ENCODE results near the gene VPREB3. TPM values are rescaled to one million over a fixed set of nuclear protein-coding genes. Genes with fewer than 3 reads are reported as not detected.

Gene VPREB3, protein sequence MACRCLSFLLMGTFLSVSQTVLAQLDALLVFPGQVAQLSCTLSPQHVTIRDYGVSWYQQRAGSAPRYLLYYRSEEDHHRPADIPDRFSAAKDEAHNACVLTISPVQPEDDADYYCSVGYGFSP
- total RNA-seq, result under 1 TPM in 1 of 2 experiments, not detected in 1; 0.80 TPM

DNA sequence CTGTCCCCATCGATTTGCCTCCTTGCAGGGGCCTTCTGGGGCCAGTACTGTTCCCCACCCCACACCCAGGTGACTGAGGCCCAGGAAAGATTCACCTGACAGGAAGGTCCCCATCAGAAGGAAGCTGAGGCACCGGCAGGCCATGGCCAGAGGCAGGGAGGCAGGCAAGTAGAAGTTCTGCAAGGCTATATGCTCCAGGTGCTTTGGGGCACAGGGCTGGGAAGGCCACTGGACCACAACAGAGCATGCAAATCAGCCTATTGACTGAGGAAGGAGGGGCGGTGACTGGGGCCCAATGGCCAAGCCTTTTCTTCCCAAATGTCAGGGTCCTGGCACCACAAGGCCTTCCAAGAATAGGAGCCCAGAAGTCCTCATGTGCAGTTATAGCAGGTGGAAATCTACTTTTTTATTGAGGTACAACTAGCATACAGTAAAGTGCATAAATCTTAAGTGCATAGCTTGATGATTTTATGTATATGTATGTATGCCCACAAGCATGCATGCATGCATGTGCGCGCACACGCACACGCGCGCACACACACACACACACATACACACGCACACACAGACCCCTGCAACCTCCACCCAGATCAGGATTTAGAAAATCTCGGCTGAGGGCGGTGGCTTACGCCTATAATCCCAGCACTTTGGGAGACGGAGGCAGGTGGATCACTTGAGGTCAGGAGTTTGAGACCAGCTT is at the start of gene VPREB3:
Gene VPREB3, minus strand, starts transcription at position 206 of the 700 bp plus-strand sequence. Its CDS starts 62 bp downstream, at position 144.
- no peaks in the 10 kb centered on the region for H3K9me3 Mint-ChIP-seq (ENCODE audit: low read depth)
- POLR2A ChIA-PET, result no interaction called here
- H3K27me3 Mint-ChIP-seq, result peaks cover 2% of the 10 kb centered on the region
- CTCF ChIA-PET, result interaction anchor here (0.6 to 1.1 kb wide), 5 partner anchors 32 to 286 kb away, joined by 3 read pairs; no protein-coding TSS in a partner anchor
- DNase-seq, result no peak
- H3K27ac Mint-ChIP-seq, result no peak within 1 kb of the TSS
- H3K4me3 Mint-ChIP-seq, result no peak within 1 kb of the TSS
- no peak for ATAC-seq
- H3K36me3 Mint-ChIP-seq (ENCODE audit: low read depth), result no peaks in the 10 kb centered on the region
- intact Hi-C loops (cut with DNase I, micrococcal nuclease), result loop anchor here (5.0 kb wide), 2 partner anchors 47 to 212 kb away; no protein-coding TSS in a partner anchor
- peaks cover 11% of the 10 kb centered on the region for H3K4me1 Mint-ChIP-seq

- Mint-ChIP-seq H3K27me3 (no peaks in the 10 kb centered on the region), H3K4me1 (no peaks in the 10 kb centered on the region), H3K27ac (no peak overlapping the region), H3K4me3 (no peak overlapping the region), H3K9me3 (ENCODE audit: low read depth) (no peaks in the 10 kb centered on the region), H3K36me3 (ENCODE audit: low read depth) (peaks cover 51% of the 10 kb centered on the region)
- intact Hi-C loops (cut with DNase I, micrococcal nuclease), result no loop called here
- ChIA-PET CTCF (no interaction called here), POLR2A (no interaction called here)
- no peak for ATAC-seq
- DNase-seq, result no peak
Observed at GRCh38 chr22:23803001-23803819, 49.0 kb upstream of the VPREB3 start.

GRCh38 chr22:23801886-23802377 is 47.7 kb upstream of the VPREB3 start:
- no peak for ATAC-seq
- no peaks in the 10 kb centered on the region for H3K9me3 Mint-ChIP-seq (ENCODE audit: low read depth)
- no peak overlapping the region for H3K4me3 Mint-ChIP-seq
- no peak overlapping the region for H3K27ac Mint-ChIP-seq
- intact Hi-C loops (cut with DNase I, micrococcal nuclease), result loop anchor here in 1 of 2 experiments (1.0 kb wide), 1 partner anchor 7 kb away; no protein-coding TSS in a partner anchor
- no peak for DNase-seq
- POLR2A ChIA-PET, result no interaction called here
- H3K36me3 Mint-ChIP-seq (ENCODE audit: low read depth), result peaks cover 51% of the 10 kb centered on the region
- no peaks in the 10 kb centered on the region for H3K27me3 Mint-ChIP-seq
- CTCF ChIA-PET, result interaction anchor here (1.0 kb wide), 1 partner anchor 10 kb away, joined by 3 read pairs; no protein-coding TSS in a partner anchor
- H3K4me1 Mint-ChIP-seq, result no peaks in the 10 kb centered on the region

DNA sequence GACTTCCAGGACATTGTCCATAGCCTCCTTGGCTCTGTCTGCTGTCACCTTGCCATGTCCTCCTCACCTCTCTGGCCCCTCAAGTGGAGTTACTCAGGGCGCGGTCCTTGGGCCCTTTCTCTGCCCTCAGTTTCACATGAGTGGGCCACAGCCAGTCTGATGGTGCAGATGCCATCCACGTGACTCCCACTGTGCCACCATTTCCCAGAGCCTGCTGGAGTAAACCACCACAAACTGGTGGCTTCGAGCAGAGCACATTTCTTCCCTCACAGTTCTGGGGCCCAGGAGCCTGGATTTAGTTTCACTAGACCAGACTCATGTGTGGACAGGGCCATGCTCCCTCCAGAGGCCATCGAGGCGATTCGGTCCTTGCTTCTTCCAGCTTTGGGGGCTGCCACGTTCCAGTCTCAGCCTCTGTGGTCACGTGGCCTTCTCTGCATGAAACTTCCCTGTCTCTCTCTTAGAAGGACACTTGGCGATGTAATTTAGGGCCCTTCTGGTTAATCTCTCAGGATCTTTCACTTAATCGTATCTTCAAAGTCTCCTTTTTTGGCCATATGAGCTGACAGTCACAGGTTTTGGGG is 47.1 kb upstream of the VPREB3 start:
- Mint-ChIP-seq H3K4me3 (no peak overlapping the region), H3K27me3 (no peaks in the 10 kb centered on the region), H3K36me3 (ENCODE audit: low read depth) (peaks cover 55% of the 10 kb centered on the region), H3K9me3 (ENCODE audit: low read depth) (no peaks in the 10 kb centered on the region), H3K27ac (no peak overlapping the region), H3K4me1 (no peaks in the 10 kb centered on the region)
- no peak for ATAC-seq
- intact Hi-C loops (cut with DNase I, micrococcal nuclease), result loop anchor here in 1 of 2 experiments (1.0 kb wide), 1 partner anchor 8 kb away; no protein-coding TSS in a partner anchor
- no peak for DNase-seq
- ChIA-PET POLR2A (no interaction called here), CTCF (interaction anchor here (1.0 kb wide), 1 partner anchor 11 kb away, joined by 3 read pairs; no protein-coding TSS in a partner anchor)

DNA sequence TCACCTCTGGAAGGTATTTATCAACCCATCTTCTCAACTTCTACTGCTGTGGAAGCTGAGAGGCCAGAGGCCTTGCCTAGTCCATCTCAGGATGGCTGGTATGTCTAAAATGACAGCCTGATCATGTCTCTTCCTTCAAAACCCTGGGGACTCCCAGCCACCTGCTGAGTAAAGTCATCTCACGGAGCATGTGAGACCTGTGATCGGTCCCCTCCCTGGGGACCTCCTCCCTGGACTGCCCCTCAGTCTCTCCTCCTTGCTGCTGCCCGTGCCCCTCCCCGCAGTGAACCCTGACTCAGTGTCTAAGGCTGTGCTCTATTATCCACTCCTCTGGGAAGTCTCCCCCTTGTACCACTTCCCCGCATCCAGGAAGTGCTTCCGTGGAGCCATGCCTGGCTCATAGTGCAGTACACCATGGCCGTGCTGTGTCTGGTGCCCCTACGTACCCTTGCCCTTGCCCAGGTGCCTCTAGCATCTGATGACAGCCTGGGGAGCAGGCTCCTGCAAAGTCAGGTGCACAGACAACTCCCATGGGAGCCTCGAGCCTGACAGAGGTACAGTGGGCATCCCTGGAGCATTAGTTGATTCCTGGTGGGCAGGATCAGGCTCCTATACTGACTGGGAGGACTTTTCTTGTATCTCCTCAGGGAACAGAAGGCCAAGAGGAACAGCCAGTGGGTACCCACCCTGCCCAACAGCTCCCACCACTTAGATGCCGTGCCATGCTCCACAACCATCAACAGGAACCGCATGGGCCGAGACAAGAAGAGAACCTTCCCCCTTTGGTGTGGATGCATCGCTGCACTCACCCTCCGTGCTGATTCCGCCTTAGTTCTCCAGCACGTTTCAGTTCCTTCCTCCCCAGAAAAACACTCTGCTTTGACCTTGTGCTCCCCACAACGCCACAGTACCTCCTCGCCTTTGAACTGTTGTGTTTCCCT is 46.3 kb upstream of the VPREB3 start:
- intact Hi-C loops (cut with DNase I, micrococcal nuclease), result loop anchor here in 1 of 2 experiments (1.0 kb wide), 1 partner anchor 9 kb away; no protein-coding TSS in a partner anchor
- H3K9me3 Mint-ChIP-seq (ENCODE audit: low read depth), result no peaks in the 10 kb centered on the region
- ATAC-seq, result no peak
- H3K4me3 Mint-ChIP-seq, result no peak overlapping the region
- no peaks in the 10 kb centered on the region for H3K4me1 Mint-ChIP-seq
- POLR2A ChIA-PET, result no interaction called here
- no peaks in the 10 kb centered on the region for H3K27me3 Mint-ChIP-seq
- H3K27ac Mint-ChIP-seq, result peak overlapping the region; percentile 8
- DNase-seq, result no peak
- peaks cover 57% of the 10 kb centered on the region for H3K36me3 Mint-ChIP-seq (ENCODE audit: low read depth)
- CTCF ChIA-PET, result no interaction called here

GRCh38 chr22:23796461-23796860 is 42.2 kb upstream of the VPREB3 start:
- Mint-ChIP-seq H3K27ac (no peak overlapping the region), H3K4me3 (no peak overlapping the region), H3K36me3 (ENCODE audit: low read depth) (peaks cover 41% of the 10 kb centered on the region), H3K9me3 (ENCODE audit: low read depth) (no peaks in the 10 kb centered on the region), H3K4me1 (no peaks in the 10 kb centered on the region), H3K27me3 (no peaks in the 10 kb centered on the region)
- DNase-seq (no peak), ATAC-seq (no peak)
- intact Hi-C loops (cut with DNase I, micrococcal nuclease), result no loop called here
- POLR2A ChIA-PET, result no interaction called here
- CTCF ChIA-PET, result no interaction called here

DNA sequence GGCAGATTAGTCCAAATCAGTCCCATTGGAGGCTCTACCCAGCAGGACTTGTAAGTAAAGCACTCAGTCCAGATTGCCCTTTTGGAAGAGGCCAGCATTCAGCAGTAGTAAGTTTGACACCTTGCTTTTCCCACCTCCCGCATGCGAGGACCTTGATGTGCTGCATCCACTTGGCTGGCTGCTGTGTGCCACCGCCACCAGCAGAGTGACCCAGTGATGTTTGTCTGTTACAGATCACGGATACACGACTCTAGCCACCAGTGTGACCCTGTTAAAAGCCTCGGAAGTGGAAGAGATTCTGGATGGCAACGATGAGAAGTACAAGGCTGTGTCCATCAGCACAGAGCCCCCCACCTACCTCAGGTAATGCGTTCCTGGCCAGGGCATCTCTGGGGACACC is 39.1 kb upstream of the VPREB3 start:
- ATAC-seq (no peak), DNase-seq (no peak)
- intact Hi-C loops (cut with DNase I, micrococcal nuclease), result no loop called here
- Mint-ChIP-seq H3K27me3 (no peaks in the 10 kb centered on the region), H3K4me1 (peaks cover 12% of the 10 kb centered on the region), H3K27ac (no peak overlapping the region), H3K36me3 (ENCODE audit: low read depth) (peaks cover 31% of the 10 kb centered on the region), H3K9me3 (ENCODE audit: low read depth) (no peaks in the 10 kb centered on the region), H3K4me3 (no peak overlapping the region)
- POLR2A ChIA-PET, result interaction anchor here (0.6 kb wide), 1 partner anchor 37 kb away, joined by 3 read pairs; no protein-coding TSS in a partner anchor
- CTCF ChIA-PET, result no interaction called here

- CTCF ChIA-PET, result interaction anchor here (0.6 kb wide), 1 partner anchor 7 kb away, joined by 3 read pairs; no protein-coding TSS in a partner anchor
- DNase-seq, result no peak
- H3K27me3 Mint-ChIP-seq, result no peaks in the 10 kb centered on the region
- peaks cover 29% of the 10 kb centered on the region for H3K36me3 Mint-ChIP-seq (ENCODE audit: low read depth)
- no peak overlapping the region for H3K27ac Mint-ChIP-seq
- POLR2A ChIA-PET, result no interaction called here
- ATAC-seq, result no peak
- peaks cover 19% of the 10 kb centered on the region for H3K4me1 Mint-ChIP-seq
- H3K4me3 Mint-ChIP-seq, result no peak overlapping the region
- H3K9me3 Mint-ChIP-seq (ENCODE audit: low read depth), result no peaks in the 10 kb centered on the region
- intact Hi-C loops (cut with DNase I, micrococcal nuclease), result no loop called here
Observed at GRCh38 chr22:23791738-23792645, 37.8 kb upstream of the VPREB3 start.

DNA sequence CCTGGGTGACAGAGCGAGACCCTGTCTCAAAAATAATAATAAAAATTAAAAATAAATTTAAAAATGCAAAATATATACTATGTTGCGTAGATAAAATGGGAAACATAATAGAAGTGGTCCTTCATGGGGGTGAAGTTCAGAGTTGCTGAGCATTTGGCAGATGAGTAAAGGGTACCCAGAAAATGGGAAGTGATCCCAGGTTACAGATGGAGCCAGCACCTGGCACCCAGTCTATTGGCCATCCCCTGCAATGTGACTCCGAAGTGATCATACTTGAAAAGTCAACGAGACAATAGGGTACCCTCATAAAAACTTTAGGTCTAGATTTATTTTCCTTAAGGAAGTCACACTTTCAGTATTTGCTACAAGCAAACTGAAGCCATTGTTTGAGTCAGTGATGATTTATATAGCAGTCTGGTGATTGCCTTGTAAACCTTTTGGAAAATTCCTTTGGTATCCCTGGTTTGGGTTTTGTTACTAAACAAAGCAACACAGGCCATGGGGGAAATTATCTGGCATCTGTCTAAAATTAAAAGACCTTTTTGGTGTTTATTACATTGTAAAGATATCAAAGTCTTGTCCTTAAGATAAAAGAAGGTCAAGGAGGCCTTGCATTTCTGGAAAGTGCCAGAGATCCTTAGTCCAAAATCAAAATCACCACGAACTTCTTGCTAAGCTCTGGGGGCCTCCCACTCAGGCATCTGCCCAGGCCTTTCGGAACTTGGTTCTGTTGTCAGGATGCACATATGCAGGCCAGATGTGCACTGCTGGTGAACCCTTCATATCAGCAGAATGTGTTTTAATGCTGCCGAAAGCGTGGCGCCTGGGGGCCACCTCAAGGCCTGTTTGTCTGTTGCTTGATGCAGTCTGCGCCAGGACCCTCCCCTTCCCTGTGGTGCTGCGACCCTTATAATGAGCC is 36.9 kb upstream of the VPREB3 start:
- no peaks in the 10 kb centered on the region for H3K27me3 Mint-ChIP-seq
- peaks cover 22% of the 10 kb centered on the region for H3K36me3 Mint-ChIP-seq (ENCODE audit: low read depth)
- intact Hi-C loops (cut with DNase I, micrococcal nuclease), result no loop called here
- H3K4me1 Mint-ChIP-seq, result peaks cover 24% of the 10 kb centered on the region
- DNase-seq (no peak), ATAC-seq (no peak)
- ChIA-PET POLR2A (no interaction called here), CTCF (no interaction called here)
- H3K27ac Mint-ChIP-seq, result no peak overlapping the region
- no peaks in the 10 kb centered on the region for H3K9me3 Mint-ChIP-seq (ENCODE audit: low read depth)
- H3K4me3 Mint-ChIP-seq, result no peak overlapping the region
